Nasal cavity respiratory epithelium epithelial cell of viscerocranial mucosa (primary cell): ENCODE results near the gene DDX10. TPM values are rescaled to one million over a fixed set of nuclear protein-coding genes. Genes with fewer than 3 reads are reported as not detected.

Experiments
- total RNA-seq: library from RNA; depleted of rRNA; stranded (reverse); fragments of >200 nt; gene quantifications from 2 replicates; pipeline ENCODE4 v1.2.3, GENCODE V29; 2014

The DDX10 gene
- total RNA-seq, result 37.7 and 83.4 TPM in 2 replicates

DNA sequence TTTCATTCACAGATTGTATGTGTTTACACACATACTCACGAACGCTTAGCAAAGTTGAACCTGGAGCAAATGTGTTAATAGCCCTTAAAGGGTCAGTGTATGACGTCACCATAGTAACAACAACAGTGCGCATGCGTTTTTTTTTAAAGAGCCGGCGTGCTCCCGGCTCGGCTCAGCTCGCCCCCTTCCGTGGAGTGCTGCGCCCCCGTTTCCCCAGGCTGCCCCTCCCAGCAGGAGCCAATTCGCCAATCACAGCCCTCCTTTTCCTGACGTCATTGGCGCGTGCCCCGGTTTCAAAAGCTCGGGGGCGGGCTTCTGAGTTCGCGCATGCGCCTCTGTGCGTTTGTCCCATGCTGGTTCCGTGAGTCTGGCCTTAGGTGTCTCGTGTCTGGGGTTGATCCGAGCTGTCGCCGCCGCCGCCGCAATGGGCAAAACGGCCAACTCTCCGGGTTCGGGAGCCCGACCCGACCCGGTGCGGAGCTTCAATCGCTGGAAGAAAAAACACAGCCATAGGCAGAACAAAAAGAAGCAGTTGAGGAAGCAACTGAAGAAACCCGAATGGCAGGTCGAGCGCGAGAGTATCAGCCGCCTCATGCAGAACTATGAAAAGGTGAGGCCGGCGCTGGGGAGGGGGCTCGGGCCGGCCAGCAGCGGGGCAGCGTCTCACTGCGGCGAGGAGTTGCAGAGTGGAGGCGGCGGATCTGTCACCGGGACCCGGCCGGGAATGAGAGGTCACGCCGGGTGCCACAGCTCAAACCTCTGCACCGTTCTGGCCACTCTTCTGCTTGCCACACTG lies at the start of gene DDX10:
Gene DDX10 (plus strand): TSS at position 340 of the 796 bp plus-strand sequence. CDS start 85 bp downstream, at position 425.

Other genes starting within 250 kb of the DDX10 start
- gene C11orf65, start 197.5 kb upstream of the DDX10 start, total RNA-seq, result 1.2 and 2.1 TPM in 2 replicates
- 4.4 and 17.9 TPM in 2 replicates for gene POGLUT3, start 166.7 kb upstream of the DDX10 start, total RNA-seq
- gene EXPH5, start 71.3 kb upstream of the DDX10 start, total RNA-seq, result 24.3 and 27.4 TPM in 2 replicates